Stimulated activated naive CD8-positive, alpha-beta T cell treated with anti-CD3 and anti-CD28 coated beads, Interleukin-15, amount 100 ng/mL, for 72 hours (primary cell): ENCODE results near the gene BAD.

Experiments
- ATAC-seq: fragments of 150-1000 bp; cut with Tn5 transposase; 2 replicates; pipeline ENCODE4 v1.10.0; 2021; ENCODE audit warnings: mild to moderate bottlenecking, moderate library complexity
- DNase-seq, 2 donors: peaks; one replicate each; pipeline ENCODE4 v3.0.0; 2021 to 2022
- H3K27ac Mint-ChIP-seq, 2 donors: one replicate each; pipeline ENCODE4 v1.8.0; 2022; ENCODE audit warnings: mild to moderate bottlenecking in 2 of 2, mixed read lengths in 2 of 2, moderate library complexity in 2 of 2
- H3K27me3 Mint-ChIP-seq: one replicate; pipeline ENCODE4 v1.8.0; 2022; ENCODE audit warnings: mixed read lengths
- H3K4me1 Mint-ChIP-seq: one replicate; pipeline ENCODE4 v1.8.0; 2022; ENCODE audit warnings: mild to moderate bottlenecking, mixed read lengths
- H3K4me3 Mint-ChIP-seq, 2 donors: one replicate each; pipeline ENCODE4 v1.8.0; 2022; ENCODE audit warnings: mild to moderate bottlenecking in 2 of 2, mixed read lengths in 2 of 2, moderate library complexity in 1 of 2
- H3K9me3 Mint-ChIP-seq, 2 donors: one replicate each; pipeline ENCODE4 v1.8.0; 2022; ENCODE audit warnings: mixed read lengths in 2 of 2

The BAD gene

DNA sequence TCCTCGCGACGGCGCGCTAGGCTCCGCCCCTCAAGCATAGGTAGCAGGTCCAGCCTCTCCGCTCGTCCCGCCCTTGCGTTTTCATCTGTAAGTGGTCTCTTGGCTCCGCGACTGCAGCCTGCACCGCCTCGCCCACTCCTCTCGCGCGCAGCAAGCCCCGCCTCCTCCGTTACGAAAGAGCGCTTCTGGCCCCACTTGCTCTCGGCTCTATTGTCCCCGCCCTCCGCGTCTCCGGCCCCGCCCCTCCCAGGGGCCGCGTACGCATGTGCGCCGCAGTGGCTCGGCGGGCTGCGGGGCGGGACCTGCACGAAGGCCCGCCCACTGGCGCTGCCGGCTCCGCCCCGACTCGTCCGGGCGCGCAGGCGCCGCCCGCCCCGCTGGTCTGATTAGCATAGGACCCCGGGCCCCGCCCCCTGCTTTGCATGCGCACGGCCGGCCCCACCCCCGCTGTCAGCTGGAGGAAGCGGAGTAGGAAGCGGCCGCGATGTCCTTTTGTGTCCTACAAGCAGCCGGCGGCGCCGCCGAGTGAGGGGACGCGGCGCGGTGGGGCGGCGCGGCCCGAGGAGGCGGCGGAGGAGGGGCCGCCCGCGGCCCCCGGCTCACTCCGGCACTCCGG lies 20.7 kb upstream of the BAD start, which contains the start of gene ESRRA:
Gene ESRRA (plus strand): TSS at position 450 of the 616 bp plus-strand sequence. CDS start 1,656 bp downstream, outside the sequence.
- Mint-ChIP-seq H3K9me3 (no peaks in the 10 kb centered on the region), H3K27me3 (peaks cover 30% of the 10 kb centered on the region), H3K27ac (peak within 1 kb of the TSS; percentile 97 to 98), H3K4me3 (peak within 1 kb of the TSS; percentile 96 to 99), H3K4me1 (peaks cover 50% of the 10 kb centered on the region)
- DNase-seq (peak; percentile 99 to 100), ATAC-seq (peak; percentile 78)

GRCh38 chr11:64304316-64305072 lies 20.0 kb upstream of the BAD start:
- H3K27ac Mint-ChIP-seq: peak overlapping the region; percentile 97 to 98
- no peaks in the 10 kb centered on the region for H3K9me3 Mint-ChIP-seq
- ATAC-seq: peak; percentile 68
- peaks cover 57% of the 10 kb centered on the region for H3K4me1 Mint-ChIP-seq
- H3K27me3 Mint-ChIP-seq: peaks cover 37% of the 10 kb centered on the region
- peak overlapping the region; percentile 94 to 95 for H3K4me3 Mint-ChIP-seq
- DNase-seq: peak; percentile 95

DNA sequence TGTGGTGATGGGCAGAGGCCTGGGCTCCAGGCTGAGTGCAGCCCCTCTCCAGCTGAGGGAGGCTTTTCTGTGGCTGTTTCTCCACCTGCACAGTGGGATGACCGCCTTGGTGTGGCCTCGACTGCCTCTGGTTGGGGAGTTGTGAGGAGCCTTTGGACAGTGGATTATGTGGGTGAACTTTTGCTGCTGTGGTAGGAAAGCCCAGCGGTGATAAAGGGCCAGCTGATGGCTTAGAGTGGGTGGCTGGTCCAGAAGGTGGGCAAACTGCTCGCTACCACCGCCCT lies 19.5 kb upstream of the BAD start:
- Mint-ChIP-seq H3K4me3 (peak overlapping the region; percentile 94 to 95), H3K4me1 (peaks cover 57% of the 10 kb centered on the region), H3K9me3 (no peaks in the 10 kb centered on the region), H3K27ac (peak overlapping the region in 1 of 2 donors; percentile 98), H3K27me3 (peaks cover 43% of the 10 kb centered on the region)
- DNase-seq: no peak
- no peak for ATAC-seq

DNA sequence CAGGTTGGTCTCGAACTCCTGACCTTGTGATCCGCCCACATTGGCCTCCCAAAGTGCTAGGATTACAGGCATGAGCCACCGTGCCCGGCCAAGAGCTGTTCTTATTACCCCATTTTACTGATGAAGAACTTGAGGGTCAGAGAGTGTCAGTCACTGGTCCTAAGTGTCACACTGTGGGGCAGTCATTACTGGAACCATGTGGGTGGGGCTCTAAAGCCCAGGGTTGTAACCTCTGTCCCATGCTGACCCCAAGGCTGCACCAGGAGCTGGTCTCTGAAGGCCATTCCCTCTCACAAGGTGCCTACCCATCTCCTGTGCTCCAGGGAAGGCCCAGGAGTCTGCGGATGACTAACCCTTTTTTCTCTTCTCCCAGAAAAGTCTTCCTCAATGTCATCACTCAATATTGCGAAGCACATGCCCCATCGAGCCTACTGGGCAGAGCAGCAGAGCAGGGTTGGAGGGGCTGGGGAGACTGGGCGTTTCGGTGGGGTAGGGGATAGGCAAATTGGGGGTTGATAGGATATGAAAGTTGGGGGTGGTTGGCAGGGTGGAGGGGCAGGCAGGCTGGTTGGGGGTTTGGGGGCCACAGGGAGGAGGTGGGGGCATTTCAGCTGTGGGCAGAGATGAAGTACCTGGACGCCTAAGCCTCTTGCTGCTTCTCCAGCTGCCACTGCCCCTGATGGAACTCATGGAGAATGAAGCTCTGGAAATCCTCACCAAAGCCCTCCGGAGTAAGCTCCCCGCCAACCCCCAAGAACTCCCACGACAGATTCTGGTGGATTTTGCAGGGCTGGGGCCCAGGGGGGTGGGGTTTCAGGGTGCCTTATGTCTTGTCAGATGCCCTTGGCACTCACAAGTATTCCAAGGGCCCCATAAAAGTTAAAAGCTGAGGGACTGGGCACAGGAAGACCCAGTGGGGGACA lies 18.9 kb upstream of the BAD start:
- Mint-ChIP-seq H3K4me1 (peaks cover 58% of the 10 kb centered on the region), H3K27me3 (peaks cover 49% of the 10 kb centered on the region), H3K4me3 (peak overlapping the region in 1 of 2 donors; percentile 95), H3K27ac (no peak overlapping the region), H3K9me3 (no peaks in the 10 kb centered on the region)
- DNase-seq (no peak), ATAC-seq (no peak)

DNA sequence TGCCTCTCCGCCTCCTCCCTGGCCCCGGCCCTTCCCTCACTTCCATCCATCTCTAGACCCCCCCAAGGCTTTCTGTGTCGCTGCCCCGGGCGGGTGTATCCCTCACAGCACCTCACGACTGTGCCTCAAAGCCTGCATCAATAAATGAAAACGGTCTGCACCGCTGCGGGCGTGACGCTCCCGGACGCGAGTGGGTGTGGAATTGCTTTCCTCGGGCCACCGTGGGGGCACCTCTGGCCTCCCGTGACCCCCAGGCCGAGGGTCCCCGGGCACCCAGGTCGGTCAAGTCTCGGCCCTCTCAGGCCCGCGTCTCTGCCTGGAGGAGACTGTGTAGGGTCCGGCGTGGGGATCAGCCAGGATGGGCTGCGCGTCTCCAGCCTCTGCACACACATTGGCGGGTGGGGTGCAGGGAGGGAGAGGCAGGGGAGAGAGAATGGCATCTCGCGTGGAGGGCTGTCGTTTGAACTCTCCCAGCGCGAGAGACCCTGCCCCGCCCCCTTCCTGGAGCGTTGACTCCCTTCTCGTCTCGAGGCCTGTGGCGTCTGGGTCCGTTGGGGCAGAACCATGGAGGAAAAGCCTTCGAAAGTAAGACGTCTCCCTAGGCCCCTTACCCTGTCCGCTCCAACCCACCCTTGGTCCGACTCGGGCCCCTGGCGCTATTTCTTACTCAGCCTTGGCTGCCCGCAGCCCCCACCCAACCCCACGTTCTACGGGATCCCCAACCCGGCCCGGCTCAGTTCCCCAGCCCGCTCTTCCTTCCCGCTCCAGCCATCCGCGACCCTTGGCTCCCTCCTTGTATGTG lies 15.6 kb upstream of the BAD start, which contains the start of gene CATSPERZ:
Gene CATSPERZ (plus strand): TSS at position 512 of the 802 bp plus-strand sequence. CDS start 53 bp downstream, at position 565.
- peaks cover 49% of the 10 kb centered on the region for H3K4me1 Mint-ChIP-seq
- H3K27me3 Mint-ChIP-seq: peaks cover 82% of the 10 kb centered on the region
- DNase-seq (no peak), ATAC-seq (no peak)
- peak within 1 kb of the TSS; percentile 78 to 87 for H3K4me3 Mint-ChIP-seq
- no peaks in the 10 kb centered on the region for H3K9me3 Mint-ChIP-seq
- peak within 1 kb of the TSS in 1 of 2 donors; percentile 23 for H3K27ac Mint-ChIP-seq

DNA sequence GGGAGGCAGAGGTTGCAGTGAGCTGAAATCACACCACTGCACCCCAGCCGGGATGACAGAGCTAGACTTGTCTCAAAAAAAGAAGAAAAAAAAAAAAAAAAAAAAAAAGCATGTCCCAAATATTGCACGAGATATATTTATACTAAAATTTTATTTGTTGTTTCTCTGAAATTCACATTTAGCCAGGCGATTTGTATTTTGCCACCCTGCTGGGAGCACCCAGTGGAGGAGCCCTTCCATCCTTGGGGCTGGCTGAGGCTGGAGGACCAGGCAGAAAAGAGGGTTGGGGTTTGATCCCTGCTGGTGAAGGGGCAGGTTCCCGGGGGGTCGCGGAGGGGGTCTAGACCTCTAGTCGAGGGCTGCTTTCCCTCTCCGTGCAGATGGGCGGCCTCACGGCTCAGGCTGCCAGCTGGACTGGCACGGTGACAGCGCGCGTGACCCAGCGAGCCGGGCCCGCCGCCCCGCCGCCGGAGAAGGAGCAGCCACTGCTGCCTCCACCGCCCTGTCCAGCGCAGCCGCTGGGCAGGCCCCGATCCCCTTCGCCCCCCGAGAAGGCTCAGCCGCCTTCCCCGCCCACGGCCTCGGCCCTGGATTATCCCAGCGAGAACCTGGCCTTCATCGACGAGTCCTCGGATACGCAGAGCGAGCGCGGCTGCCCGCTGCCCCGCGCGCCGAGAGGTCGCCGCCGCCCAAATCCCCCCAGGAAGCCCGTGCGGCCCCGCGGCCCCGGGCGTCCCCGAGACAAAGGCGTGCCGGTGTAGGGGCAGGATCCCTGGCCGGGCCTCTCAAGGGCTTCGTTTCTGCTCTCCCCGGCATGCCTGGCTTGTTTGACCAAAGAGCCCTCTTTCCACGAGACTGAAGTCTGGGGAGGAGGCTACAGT lies 14.7 kb upstream of the BAD start:
- Mint-ChIP-seq H3K27ac (peak overlapping the region in 1 of 2 donors; percentile 23), H3K4me3 (peak overlapping the region; percentile 61 to 87), H3K9me3 (no peaks in the 10 kb centered on the region), H3K4me1 (peaks cover 46% of the 10 kb centered on the region), H3K27me3 (peaks cover 90% of the 10 kb centered on the region)
- no peak for DNase-seq
- no peak for ATAC-seq

GRCh38 chr11:64297699-64298358 lies 13.4 kb upstream of the BAD start:
- no peaks in the 10 kb centered on the region for H3K9me3 Mint-ChIP-seq
- H3K4me3 Mint-ChIP-seq: no peak overlapping the region
- H3K27ac Mint-ChIP-seq: no peak overlapping the region
- DNase-seq (no peak), ATAC-seq (no peak)
- H3K27me3 Mint-ChIP-seq: peaks cover 100% of the 10 kb centered on the region
- peaks cover 41% of the 10 kb centered on the region for H3K4me1 Mint-ChIP-seq

- Mint-ChIP-seq H3K27ac (no peak overlapping the region), H3K9me3 (no peaks in the 10 kb centered on the region), H3K4me3 (no peak overlapping the region), H3K27me3 (peaks cover 99% of the 10 kb centered on the region), H3K4me1 (peaks cover 47% of the 10 kb centered on the region)
- DNase-seq: no peak
- no peak for ATAC-seq
Measured at GRCh38 chr11:64296830-64297698, 12.6 kb upstream of the BAD start.

DNA sequence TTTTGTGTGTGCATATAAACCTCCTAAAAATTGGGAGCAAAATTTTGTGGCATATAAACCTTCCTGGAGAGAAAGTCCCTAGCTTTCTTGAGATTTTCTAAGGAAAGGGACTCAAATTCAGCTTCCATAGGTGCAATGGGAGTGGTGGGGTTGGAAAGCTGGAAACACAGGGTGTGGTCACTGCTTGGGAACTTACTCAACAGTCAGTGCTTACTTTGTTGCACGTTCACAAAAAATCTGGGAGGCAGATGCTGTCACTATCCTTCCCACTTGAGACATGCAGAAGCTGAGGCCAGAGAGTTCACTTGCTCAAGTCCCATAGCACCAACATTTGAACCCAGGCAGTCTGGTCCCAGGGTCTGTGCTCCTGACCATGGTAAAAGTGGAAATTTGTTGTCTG lies 11.8 kb upstream of the BAD start:
- H3K4me1 Mint-ChIP-seq: peaks cover 47% of the 10 kb centered on the region
- no peak for DNase-seq
- no peak overlapping the region for H3K27ac Mint-ChIP-seq
- H3K4me3 Mint-ChIP-seq: no peak overlapping the region
- ATAC-seq: no peak
- H3K27me3 Mint-ChIP-seq: peaks cover 92% of the 10 kb centered on the region
- no peaks in the 10 kb centered on the region for H3K9me3 Mint-ChIP-seq

DNA sequence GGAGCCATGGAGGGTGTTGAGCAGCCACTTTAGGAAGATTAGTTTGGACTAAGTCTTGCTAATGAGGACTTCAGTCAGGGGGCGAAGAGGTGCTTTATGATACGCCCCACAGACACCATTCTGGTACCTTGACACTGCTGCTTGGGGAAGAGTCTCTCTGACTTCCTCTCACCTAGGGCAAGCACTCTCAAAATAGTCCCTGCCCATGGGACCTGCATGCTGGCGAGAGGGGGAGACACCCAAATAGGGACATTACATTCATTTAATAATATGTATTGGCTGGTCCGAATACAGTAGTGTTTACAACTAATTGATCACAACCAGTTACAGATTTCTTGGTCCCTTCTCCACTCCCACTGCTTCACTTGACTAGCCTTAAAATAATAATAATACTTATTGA lies 11.3 kb upstream of the BAD start:
- Mint-ChIP-seq H3K4me3 (no peak overlapping the region), H3K4me1 (peaks cover 48% of the 10 kb centered on the region), H3K9me3 (no peaks in the 10 kb centered on the region), H3K27ac (no peak overlapping the region), H3K27me3 (peaks cover 92% of the 10 kb centered on the region)
- ATAC-seq: no peak
- DNase-seq: no peak

DNA sequence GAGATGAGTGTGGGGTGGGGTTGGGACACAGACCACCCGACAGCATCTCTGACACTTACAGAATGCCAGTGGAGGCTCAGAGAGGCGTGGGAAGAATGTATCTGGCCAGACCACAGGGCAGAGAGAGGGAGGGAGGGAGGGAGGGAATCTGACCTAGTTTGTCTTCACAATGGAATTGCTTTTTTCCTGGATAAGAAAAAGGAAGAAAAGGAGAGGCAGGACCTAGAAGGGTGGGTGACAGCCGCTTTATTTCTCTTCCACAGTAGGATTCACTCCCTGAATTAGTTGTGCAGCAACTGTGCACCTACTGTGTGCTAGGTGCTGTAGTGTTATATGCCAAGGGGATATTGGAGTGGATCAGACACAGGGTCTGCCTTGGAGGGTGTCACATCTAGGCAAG lies 10.3 kb upstream of the BAD start:
- peaks cover 89% of the 10 kb centered on the region for H3K27me3 Mint-ChIP-seq
- no peak overlapping the region for H3K4me3 Mint-ChIP-seq

GRCh38 chr11:64292460-64293254 lies 8.2 kb upstream of the BAD start:
- DNase-seq: no peak
- Mint-ChIP-seq H3K4me3 (peak overlapping the region; percentile 46 to 77), H3K9me3 (no peaks in the 10 kb centered on the region), H3K4me1 (peaks cover 26% of the 10 kb centered on the region), H3K27ac (peak overlapping the region in 1 of 2 donors; percentile 14), H3K27me3 (peaks cover 68% of the 10 kb centered on the region)
- no peak for ATAC-seq

More for the DNA sequence above, 10.3 kb upstream of the BAD start:
- H3K27ac Mint-ChIP-seq: no peak overlapping the region
- no peaks in the 10 kb centered on the region for H3K9me3 Mint-ChIP-seq
- ATAC-seq: no peak
- peaks cover 41% of the 10 kb centered on the region for H3K4me1 Mint-ChIP-seq
- no peak for DNase-seq
